Colon (tissue), 2 donors: ENCODE measurements around the gene TTL.

Source experiments
- FAIRE-seq: peaks from 2 replicates; lab custom pipeline; 2012; peaks lifted over from hg19 to GRCh38; lab: Jason Lieb, UNC
- donor health status: control.
- donor health status: control.

Gene TTL

DNA sequence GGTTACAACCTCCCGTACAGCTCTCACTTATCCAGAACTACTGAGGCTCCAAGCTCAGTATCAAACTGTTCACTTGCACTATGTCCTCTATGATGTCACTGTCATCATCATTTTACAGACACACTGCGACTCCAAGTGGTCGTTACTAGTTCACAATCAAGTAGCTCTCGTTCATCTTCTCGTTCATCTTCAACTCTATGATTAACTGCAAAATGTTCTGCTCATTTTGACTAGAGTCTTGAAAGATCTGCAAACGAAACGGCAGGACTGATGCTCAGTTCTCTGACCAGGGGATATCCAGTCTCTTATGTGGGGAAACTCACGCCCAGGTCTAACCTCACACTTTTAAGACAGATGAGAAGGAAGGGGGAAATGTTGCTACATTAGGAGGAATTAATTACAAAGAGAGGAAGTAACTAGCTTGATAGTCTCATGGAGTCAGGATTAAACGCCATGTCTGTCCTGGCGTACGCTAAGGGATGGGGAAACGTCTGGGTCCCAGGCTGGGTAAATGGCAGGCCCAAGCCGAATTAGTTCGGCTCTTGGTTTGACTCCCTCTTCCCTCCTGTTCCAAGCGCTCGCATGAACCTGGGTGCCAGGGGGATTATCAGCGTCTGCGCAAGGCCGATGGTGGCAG lies 101.7 kb downstream of the TTL start:
- FAIRE-seq = no peak

DNA sequence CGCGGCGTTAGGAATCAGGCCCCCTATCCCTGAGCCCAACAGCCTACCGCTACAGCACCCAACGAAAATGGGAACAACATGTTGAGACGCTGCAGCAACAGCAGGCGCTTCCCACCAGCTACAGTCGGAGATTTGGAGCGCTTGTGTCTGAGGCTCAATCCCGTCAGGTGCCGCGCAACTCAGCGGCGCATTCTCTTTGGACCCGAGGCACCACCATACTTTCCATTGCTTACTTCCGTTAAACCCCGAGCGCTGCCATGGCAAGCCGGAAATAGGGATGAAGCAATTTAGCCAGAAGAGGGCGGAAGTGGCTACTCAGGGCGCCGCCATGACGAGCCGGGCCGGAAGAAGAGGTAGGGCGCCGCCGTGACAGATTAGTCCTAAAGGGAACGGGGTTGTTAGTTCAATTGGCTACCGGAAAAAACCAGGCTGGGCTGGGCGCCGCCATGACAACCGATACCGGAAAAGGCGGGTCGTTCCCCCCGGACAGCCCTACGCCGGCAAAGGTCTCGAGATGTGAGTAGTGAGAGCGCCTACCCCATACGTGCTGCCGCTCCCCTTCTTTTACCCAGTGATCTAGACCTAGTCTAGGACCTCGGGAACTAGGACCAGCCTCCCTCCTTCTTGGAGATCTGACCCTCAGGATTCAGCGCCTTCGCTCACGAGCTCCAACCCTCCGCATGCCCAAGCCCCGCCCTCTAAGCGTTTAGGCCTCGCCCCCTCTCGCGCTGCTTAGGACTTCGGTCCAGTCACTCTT lies 102.4 kb downstream of the TTL start, which contains the start of gene CHCHD5:
CHCHD5 (plus strand) TSS at position 476 of the 757 bp plus-strand sequence; CDS start at position 515, 39 bp downstream.
- no peak for FAIRE-seq

DNA sequence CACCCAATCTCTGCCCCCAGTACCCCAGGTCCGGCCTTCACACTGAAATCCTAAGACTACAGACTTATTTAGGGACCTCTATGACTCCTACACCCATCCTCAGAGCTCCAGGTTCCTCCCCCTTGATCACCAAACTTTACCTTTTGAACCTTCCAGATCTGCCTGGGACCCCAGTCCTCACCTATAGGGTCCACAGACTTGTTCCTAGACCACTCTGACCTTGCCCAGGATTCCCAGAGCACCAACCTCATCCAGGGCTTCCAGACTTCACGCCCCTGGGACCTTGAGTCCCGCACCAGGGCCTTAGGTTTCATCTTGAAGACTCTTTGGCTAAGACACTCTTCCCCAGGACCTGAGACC lies 102.9 kb downstream of the TTL start:
- FAIRE-seq = no peak

DNA sequence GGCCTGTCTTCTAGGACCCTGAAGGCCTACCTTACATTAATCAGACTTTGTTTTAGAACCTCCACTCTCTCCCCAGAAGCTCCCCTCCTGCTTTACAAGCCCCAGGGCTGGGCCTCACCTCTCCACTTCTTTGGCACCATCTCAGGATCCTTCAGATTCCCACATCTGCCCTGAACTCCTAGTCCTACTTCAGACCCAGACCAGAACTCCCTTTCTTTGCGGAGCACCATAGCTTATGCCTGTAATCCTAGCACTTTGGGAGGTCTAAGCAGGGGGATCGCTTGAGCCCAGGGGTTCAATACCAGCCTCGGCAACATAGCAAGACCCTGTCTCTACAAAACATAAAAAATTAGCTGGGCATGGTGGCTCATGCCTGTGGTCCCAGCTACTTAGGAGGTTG lies 103.4 kb downstream of the TTL start:
- no peak for FAIRE-seq

DNA sequence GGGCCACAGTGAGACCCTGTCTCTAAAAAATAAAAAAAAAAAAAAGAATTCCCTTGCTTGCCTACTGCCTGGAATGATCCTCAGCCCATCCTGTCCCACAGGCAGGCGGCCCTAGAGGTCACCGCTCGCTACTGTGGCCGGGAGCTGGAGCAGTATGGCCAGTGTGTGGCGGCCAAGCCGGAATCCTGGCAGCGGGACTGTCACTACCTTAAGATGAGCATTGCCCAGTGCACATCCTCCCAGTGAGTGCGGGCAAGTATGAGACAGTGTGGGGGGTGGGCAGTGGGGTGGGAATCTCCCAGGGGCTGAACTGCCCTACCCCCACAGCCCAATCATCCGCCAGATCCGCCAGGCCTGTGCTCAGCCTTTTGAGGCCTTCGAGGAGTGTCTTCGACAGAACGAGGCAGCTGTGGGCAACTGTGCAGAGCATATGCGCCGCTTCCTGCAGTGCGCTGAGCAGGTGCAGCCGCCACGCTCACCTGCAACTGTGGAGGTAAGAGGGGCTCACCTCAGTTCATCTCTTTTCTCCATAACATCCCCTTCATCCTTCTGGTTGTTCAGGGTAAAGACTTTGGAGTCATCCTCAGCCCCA lies 104.0 kb downstream of the TTL start:
- no peak for FAIRE-seq

DNA sequence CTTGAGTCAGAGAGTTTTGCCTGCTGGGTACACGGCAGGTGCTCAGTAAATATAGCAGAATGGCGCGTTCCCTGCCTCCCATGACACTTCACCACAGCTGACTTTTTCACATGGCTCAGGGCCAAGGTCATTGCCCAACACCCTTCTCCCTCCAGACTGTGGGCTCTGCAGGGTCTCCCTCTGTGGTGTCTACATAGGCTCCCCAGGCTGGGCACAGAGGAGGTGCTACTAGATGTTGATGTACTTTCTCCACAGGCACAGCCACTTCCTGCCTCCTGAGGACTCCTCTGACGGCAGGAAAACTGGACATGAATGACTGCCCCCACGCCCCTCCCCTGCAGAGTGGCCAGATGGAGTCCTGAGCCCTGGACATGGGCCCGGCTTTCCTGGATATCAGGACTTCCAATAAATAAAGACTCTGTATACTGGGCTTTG lies 106.7 kb downstream of the TTL start:
- FAIRE-seq = no peak
